Central memory CD8-positive, alpha-beta T cell (primary cell): Measurements from ENCODE around the gene GSE1.

ENCODE experiments used
- ATAC-seq: fragments of 150-1000 bp; cut with Tn5 transposase; replicated peaks from 2 replicates; pipeline ENCODE4 v1.10.0; 2022; ENCODE audit warnings: mild to moderate bottlenecking, moderate FRiP score, moderate number of reproducible peaks; ENCODE audit not compliant: poor library complexity, severe bottlenecking; ENCODE audit errors: extremely low read depth
- DNase-seq, 2 donors: peaks; one replicate each; pipeline ENCODE4 v3.0.0; 2021; ENCODE audit warnings: low spot score in 2 of 2
- H3K27ac Mint-ChIP-seq: one replicate; pipeline ENCODE4 v1.8.0; 2022; ENCODE audit warnings: low read depth, mild to moderate bottlenecking, moderate library complexity, mixed read lengths
- H3K27me3 Mint-ChIP-seq: one replicate; pipeline ENCODE4 v1.8.0; 2022; ENCODE audit warnings: mixed read lengths
- H3K36me3 Mint-ChIP-seq: one replicate; pipeline ENCODE4 v1.8.0; 2022; ENCODE audit warnings: mild to moderate bottlenecking, moderate library complexity, mixed read lengths; ENCODE audit not compliant: insufficient read depth
- H3K4me1 Mint-ChIP-seq: one replicate; pipeline ENCODE4 v1.8.0; 2022; ENCODE audit warnings: mixed read lengths
- H3K4me3 Mint-ChIP-seq: one replicate; pipeline ENCODE4 v1.8.0; 2022; ENCODE audit warnings: mild to moderate bottlenecking, moderate library complexity, mixed read lengths
- H3K9me3 Mint-ChIP-seq: one replicate; pipeline ENCODE4 v1.8.0; 2022; ENCODE audit warnings: mixed read lengths

Gene GSE1

GRCh38 chr16:85650135-85650843, 37.2 kb downstream of the GSE1 start:
- no peak for ATAC-seq
- no peak for DNase-seq
- H3K27ac Mint-ChIP-seq = no peak overlapping the region
- peaks cover 11% of the 10 kb centered on the region for H3K36me3 Mint-ChIP-seq
- H3K4me1 Mint-ChIP-seq = peaks cover 13% of the 10 kb centered on the region
- H3K27me3 Mint-ChIP-seq = no peaks in the 10 kb centered on the region
- no peaks in the 10 kb centered on the region for H3K9me3 Mint-ChIP-seq
- no peak overlapping the region for H3K4me3 Mint-ChIP-seq

- ATAC-seq (no peak), DNase-seq (no peak)
- Mint-ChIP-seq H3K27me3 (no peaks in the 10 kb centered on the region), H3K9me3 (no peaks in the 10 kb centered on the region), H3K36me3 (peaks cover 10% of the 10 kb centered on the region), H3K27ac (no peak overlapping the region), H3K4me1 (peaks cover 12% of the 10 kb centered on the region), H3K4me3 (no peak overlapping the region)
These were observed 37.9 kb downstream of the GSE1 start for GRCh38 chr16:85650844-85651628.

GRCh38 chr16:85651629-85652430, 38.7 kb downstream of the GSE1 start:
- H3K4me1 Mint-ChIP-seq = peaks cover 12% of the 10 kb centered on the region
- no peaks in the 10 kb centered on the region for H3K27me3 Mint-ChIP-seq
- H3K36me3 Mint-ChIP-seq = peaks cover 18% of the 10 kb centered on the region
- DNase-seq (no peak), ATAC-seq (no peak)
- no peak overlapping the region for H3K4me3 Mint-ChIP-seq
- no peaks in the 10 kb centered on the region for H3K9me3 Mint-ChIP-seq
- peak overlapping the region; percentile 41 for H3K27ac Mint-ChIP-seq

GRCh38 chr16:85652431-85653221, 39.5 kb downstream of the GSE1 start:
- Mint-ChIP-seq H3K27ac (peak overlapping the region; percentile 41), H3K36me3 (peaks cover 25% of the 10 kb centered on the region), H3K27me3 (no peaks in the 10 kb centered on the region), H3K9me3 (no peaks in the 10 kb centered on the region), H3K4me1 (peaks cover 12% of the 10 kb centered on the region), H3K4me3 (peak overlapping the region; percentile 31)
- no peak for ATAC-seq
- no peak for DNase-seq

GRCh38 chr16:85653290-85653891, 40.3 kb downstream of the GSE1 start:
- Mint-ChIP-seq H3K4me3 (no peak overlapping the region), H3K9me3 (no peaks in the 10 kb centered on the region), H3K4me1 (peaks cover 6% of the 10 kb centered on the region), H3K27me3 (no peaks in the 10 kb centered on the region), H3K36me3 (peaks cover 33% of the 10 kb centered on the region), H3K27ac (no peak overlapping the region)
- ATAC-seq = no peak
- no peak for DNase-seq

- Mint-ChIP-seq H3K36me3 (peaks cover 39% of the 10 kb centered on the region), H3K4me3 (no peak overlapping the region), H3K9me3 (no peaks in the 10 kb centered on the region), H3K4me1 (peaks cover 4% of the 10 kb centered on the region), H3K27me3 (no peaks in the 10 kb centered on the region), H3K27ac (no peak overlapping the region)
- no peak for DNase-seq
- no peak for ATAC-seq
These were observed 41.4 kb downstream of the GSE1 start for GRCh38 chr16:85654251-85655095.

GRCh38 chr16:85655216-85656129, 42.4 kb downstream of the GSE1 start:
- ATAC-seq = no peak
- H3K27me3 Mint-ChIP-seq = no peaks in the 10 kb centered on the region

GRCh38 chr16:85656351-85657266, 43.5 kb downstream of the GSE1 start:
- Mint-ChIP-seq H3K4me1 (peaks cover 11% of the 10 kb centered on the region), H3K27me3 (no peaks in the 10 kb centered on the region), H3K4me3 (no peak overlapping the region), H3K9me3 (no peaks in the 10 kb centered on the region), H3K27ac (no peak overlapping the region), H3K36me3 (peaks cover 44% of the 10 kb centered on the region)
- no peak for DNase-seq
- no peak for ATAC-seq

More at GRCh38 chr16:85655216-85656129, 42.4 kb downstream of the GSE1 start:
- H3K4me1 Mint-ChIP-seq = peaks cover 11% of the 10 kb centered on the region
- no peak for DNase-seq
- H3K4me3 Mint-ChIP-seq = no peak overlapping the region
- peak overlapping the region; percentile 46 for H3K27ac Mint-ChIP-seq
- no peaks in the 10 kb centered on the region for H3K9me3 Mint-ChIP-seq
- peaks cover 44% of the 10 kb centered on the region for H3K36me3 Mint-ChIP-seq

GRCh38 chr16:85657267-85657650, 44.1 kb downstream of the GSE1 start:
- ATAC-seq = no peak
- peaks cover 11% of the 10 kb centered on the region for H3K4me1 Mint-ChIP-seq
- H3K27me3 Mint-ChIP-seq = no peaks in the 10 kb centered on the region
- no peak for DNase-seq
- H3K9me3 Mint-ChIP-seq = no peaks in the 10 kb centered on the region
- H3K27ac Mint-ChIP-seq = no peak overlapping the region
- H3K36me3 Mint-ChIP-seq = peaks cover 46% of the 10 kb centered on the region
- H3K4me3 Mint-ChIP-seq = no peak overlapping the region

- Mint-ChIP-seq H3K27me3 (no peaks in the 10 kb centered on the region), H3K9me3 (no peaks in the 10 kb centered on the region), H3K27ac (no peak overlapping the region), H3K4me3 (no peak overlapping the region), H3K4me1 (peaks cover 11% of the 10 kb centered on the region), H3K36me3 (peaks cover 44% of the 10 kb centered on the region)
- ATAC-seq (no peak), DNase-seq (no peak)
These were observed 44.9 kb downstream of the GSE1 start for GRCh38 chr16:85657996-85658395.
